C4-2B (cell line): ENCODE data around the gene NLGN4X.

Experiments used
- H3K27ac ChIP-seq: fragments of 450-650 bp; 2 replicates; pipeline ENCODE4 v1.5.1; 2017
- ZFX ChIP-seq: fragments of 450-650 bp; IDR thresholded peaks from 2 replicates; pipeline ENCODE4 v1.6.1; 2017
- TF ChIP-seq, protein P1 (sequence below): fragments of 450-650 bp; conservative IDR thresholded peaks from 2 replicates; pipeline ENCODE4 v1.5.1; 2017; ENCODE audit warnings: mild to moderate bottlenecking

NLGN4X gene

DNA sequence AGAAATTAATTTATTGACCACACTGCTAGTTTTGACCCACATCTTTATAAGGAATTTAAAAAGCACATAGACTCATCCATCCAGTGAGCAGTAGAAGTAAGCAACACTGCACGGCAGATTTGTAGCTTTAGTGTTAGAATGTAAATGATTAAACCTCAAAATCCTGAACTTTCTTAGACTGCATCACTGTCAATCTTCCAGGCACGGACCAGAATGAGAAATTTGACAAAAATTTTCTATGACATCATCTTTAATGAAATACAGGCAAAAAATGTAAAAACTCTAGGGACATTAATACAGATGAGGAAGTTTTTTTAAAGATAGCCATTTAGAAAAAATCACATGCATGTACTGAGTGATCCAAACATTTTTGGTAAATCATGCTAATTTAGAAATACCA, 29.2 kb downstream of the NLGN4X start:
- no peak for TF ChIP-seq ZFX
- TF ChIP-seq, protein P1, sequence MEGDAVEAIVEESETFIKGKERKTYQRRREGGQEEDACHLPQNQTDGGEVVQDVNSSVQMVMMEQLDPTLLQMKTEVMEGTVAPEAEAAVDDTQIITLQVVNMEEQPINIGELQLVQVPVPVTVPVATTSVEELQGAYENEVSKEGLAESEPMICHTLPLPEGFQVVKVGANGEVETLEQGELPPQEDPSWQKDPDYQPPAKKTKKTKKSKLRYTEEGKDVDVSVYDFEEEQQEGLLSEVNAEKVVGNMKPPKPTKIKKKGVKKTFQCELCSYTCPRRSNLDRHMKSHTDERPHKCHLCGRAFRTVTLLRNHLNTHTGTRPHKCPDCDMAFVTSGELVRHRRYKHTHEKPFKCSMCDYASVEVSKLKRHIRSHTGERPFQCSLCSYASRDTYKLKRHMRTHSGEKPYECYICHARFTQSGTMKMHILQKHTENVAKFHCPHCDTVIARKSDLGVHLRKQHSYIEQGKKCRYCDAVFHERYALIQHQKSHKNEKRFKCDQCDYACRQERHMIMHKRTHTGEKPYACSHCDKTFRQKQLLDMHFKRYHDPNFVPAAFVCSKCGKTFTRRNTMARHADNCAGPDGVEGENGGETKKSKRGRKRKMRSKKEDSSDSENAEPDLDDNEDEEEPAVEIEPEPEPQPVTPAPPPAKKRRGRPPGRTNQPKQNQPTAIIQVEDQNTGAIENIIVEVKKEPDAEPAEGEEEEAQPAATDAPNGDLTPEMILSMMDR = no peak
- no peak overlapping the region for H3K27ac ChIP-seq

DNA sequence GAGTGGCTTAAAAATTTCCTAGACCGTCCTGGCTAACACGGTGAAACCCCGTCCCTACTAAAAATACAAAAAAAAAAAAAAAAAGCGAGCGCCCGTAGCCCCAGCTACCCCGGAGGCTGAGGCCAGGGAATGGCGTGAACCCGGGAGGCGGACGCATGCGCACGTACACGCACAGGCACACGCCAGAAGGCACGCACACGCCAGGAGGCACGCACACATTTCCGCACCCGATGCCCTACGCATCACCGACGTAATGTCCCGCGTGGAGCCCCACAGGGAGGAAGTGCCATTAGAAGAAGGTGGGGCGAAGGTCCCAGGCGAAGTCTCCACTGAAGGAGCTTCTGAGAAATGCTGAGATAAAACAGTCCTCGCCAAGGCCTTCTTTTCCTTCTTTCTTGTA, 41.4 kb downstream of the NLGN4X start:
- no peak for TF ChIP-seq ZFX
- TF ChIP-seq, protein P1 = no peak
- peak overlapping the region; percentile 59 for H3K27ac ChIP-seq

DNA sequence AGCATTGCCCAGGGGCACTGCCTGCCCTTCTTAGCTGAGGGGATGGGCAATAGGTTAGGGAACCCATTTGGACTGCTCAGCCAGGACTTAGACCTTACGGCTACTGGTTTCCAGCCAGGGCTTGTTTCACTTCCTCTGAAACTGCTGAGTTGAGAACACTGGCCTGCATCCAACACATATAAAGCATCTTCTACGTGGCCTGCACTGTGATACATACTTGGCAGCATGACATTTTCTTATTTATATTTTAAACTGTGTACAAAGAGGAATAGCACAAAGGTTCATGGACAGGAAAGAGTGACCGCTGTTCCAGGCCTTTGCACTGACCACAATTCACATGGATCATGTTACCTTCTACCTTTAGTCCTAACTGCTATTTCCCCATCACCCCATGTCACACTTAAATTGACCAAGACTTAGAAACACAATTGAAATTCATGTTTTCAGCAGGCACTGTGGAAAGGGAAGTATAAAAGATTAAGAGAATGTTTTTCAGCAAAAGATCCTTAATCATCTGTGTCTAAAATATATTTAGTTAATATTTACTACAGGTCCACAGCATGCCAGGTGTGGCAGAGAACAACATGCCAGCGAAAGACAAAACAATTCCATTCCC, 43.7 kb downstream of the NLGN4X start:
- no peak for TF ChIP-seq ZFX
- TF ChIP-seq, protein P1 = no peak
- H3K27ac ChIP-seq = peak overlapping the region; percentile 45; the same call in 1 of the 2 replicates

DNA sequence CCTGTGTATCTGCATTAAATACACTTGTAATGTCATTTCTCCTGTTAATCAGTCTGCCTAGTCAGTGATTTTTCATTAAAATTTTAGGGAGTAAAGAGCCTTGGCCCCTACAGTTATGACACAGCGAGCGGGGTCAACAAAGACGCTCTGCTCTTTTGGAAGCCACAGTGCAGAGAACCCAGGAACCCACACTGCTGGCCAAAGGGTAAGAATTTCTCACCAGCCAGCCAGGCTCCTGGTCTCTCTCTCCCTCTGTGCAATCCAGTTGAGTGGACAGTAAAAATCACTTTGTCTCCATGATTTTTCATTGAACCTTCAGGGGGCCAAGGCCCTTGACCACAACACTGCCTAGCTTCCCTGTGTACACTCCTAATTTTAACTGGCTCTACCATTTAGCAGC, 52.8 kb downstream of the NLGN4X start:
- no peak overlapping the region for H3K27ac ChIP-seq
- no peak for TF ChIP-seq ZFX
- TF ChIP-seq, protein P1 = no peak

DNA sequence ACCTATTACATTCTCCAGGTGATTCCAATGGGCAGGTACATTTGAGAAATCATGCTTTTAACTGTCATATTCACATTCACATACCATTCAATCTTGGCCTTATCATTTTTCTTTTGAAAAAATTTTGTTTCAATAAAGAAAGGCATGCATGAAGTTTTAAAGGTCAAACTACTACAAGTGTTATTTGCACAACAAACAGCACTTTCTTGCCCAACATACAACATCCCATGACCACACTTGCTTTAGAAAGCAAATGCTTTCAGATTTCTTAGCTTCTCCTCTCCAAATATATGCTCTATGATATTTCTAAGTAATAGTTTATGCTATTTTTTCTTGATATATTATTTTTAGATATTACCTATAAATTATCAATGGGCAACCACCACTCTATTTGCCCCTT, 58.2 kb downstream of the NLGN4X start:
- TF ChIP-seq ZFX = no peak
- TF ChIP-seq, protein P1 = no peak
- H3K27ac ChIP-seq = no peak overlapping the region

DNA sequence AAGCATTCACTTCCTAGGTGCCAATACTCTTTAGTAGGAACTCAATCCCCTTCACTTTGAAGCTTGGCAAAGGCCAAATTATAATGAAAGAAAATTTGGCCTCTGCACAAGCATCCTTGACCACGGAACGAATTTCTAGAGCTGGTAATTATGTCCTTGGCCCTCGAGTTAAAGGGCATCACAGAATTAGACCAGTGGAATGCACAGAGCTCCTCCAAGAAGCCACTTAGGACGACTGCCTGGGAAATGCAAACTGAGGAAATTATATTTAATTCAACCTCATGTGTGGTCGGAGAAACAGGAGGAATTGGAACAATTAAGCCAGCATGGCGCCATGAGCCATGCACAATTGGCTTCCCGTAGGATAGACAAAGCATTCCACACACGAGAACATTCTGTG, 59.3 kb downstream of the NLGN4X start:
- H3K27ac ChIP-seq = no peak overlapping the region
- TF ChIP-seq ZFX = no peak
- TF ChIP-seq, protein P1 = no peak

DNA sequence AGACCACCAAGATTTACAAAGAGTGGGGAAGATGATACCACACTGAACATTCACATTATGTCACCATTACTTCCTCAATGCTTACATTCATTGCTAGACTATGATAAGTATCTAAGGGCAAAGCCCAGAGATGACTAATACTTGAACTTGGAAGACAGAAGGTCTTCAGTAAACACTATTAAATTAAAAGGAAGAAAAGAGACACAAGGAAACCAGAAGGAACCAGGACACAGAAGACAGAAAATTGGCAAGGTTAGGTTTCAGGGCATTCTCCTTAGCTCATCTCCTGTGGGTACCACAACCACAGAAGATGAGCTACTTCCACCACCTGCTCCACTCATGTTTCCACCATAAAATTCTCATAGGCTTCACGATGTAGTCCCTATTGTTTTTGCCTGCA, 64.9 kb downstream of the NLGN4X start:
- TF ChIP-seq, protein P1 = no peak
- TF ChIP-seq ZFX = no peak
- H3K27ac ChIP-seq = peak overlapping the region; percentile 51
